Colonic mucosa (tissue), 4 donors: ENCODE results near the gene PDE4A. TPM values are rescaled to one million over a fixed set of nuclear protein-coding genes. Genes with fewer than 3 reads are reported as not detected.
"Not testable (repeated sequence)": the region's sequence is repeated elsewhere in the genome, so short reads cannot be mapped to it uniquely, and the experiment has no call there.

Source experiments
- DNase-seq: peaks from one replicate; pipeline ENCODE4 v3.0.0-alpha.2; 2020
- H3K27ac ChIP-seq: fragments of 200-600 bp; one replicate; pipeline ENCODE4 v1.8.0; 2021
- H3K27me3 ChIP-seq: fragments of 200-600 bp; one replicate; pipeline ENCODE4 v1.8.0; 2021
- H3K36me3 ChIP-seq: fragments of 200-600 bp; one replicate; pipeline ENCODE4 v1.8.0; 2021
- H3K4me1 ChIP-seq: fragments of 200-600 bp; one replicate; pipeline ENCODE4 v1.8.0; 2021; ENCODE audit warnings: mild to moderate bottlenecking
- H3K4me3 ChIP-seq: fragments of 200-600 bp; one replicate; pipeline ENCODE4 v1.8.0; 2021
- H3K9ac ChIP-seq, 2 donors: one replicate each; pipeline ENCODE4 v1.7.0; 2013; ENCODE audit warnings: control low read depth in 2 of 2, low read depth in 2 of 2, low read length in 2 of 2
- H3K9me3 ChIP-seq: fragments of 200-600 bp; one replicate; pipeline ENCODE4 v1.8.0; 2021
- intact Hi-C: fragments of 100-400 bp; cut with DNase I; formaldehyde crosslinking; loops from one replicate; pipeline ENCODE4 v1.14.1; 2022
- total RNA-seq, 2 donors: library from RNA; stranded (reverse); fragmentation: NEBNext Ultra II Directional in 1 of 2; extraction: Animal tissue kit (Norgen Biotek cat#: 25700) in 1 of 2; gene quantifications; one replicate each; pipeline ENCODE4 v1.2.1, GENCODE V29; 2021
- TF ChIP-seq, protein P1 (sequence below): fragments of 200-600 bp; IDR thresholded peaks from one replicate; pipeline ENCODE4 v1.8.0; 2022; ENCODE audit warnings: antibody characterized with exemption, mild to moderate bottlenecking
- donor health status: healthy.
- donor health status: DM: no; HTN: no; CAD: no.
- donor health status: DM: no; HTN: no; CAD: no.

PDE4A gene
- 10 to 100 TPM in 1 of 2 donors, 1 to 10 TPM in 1; 8.6 to 13.8 TPM for total RNA-seq

DNA sequence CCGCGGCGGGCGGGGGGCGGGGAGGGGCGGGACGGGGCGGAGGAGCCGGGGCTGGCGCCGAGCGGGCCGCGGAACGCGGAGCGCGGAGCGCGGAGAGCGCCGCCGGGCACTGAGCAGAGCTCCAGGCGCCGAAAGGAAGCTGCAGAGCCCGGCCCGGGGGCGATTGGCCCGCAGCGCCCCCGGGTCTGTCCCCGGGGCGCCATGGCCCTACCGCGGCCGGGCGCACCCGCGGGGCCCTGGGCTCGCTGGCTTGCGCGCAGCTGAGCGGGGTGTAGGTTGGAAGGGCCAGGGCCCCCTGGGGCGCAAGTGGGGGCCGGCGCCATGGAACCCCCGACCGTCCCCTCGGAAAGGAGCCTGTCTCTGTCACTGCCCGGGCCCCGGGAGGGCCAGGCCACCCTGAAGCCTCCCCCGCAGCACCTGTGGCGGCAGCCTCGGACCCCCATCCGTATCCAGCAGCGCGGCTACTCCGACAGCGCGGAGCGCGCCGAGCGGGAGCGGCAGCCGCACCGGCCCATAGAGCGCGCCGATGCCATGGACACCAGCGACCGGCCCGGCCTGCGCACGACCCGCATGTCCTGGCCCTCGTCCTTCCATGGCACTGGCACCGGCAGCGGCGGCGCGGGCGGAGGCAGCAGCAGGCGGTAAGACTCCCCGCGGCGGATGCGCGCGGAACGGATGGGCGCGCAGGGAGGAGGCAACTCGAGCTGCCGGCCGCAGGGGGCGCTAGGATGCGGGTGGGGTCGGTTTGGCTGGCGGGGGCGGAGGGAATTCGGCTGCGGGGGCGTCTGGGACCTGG lies at the start of gene PDE4A:
PDE4A (plus strand) TSS at position 95 of the 796 bp plus-strand sequence; CDS start at position 322, 227 bp downstream.
- intact Hi-C loops: no loop called here
- H3K4me1 ChIP-seq: peaks cover 18% of the 10 kb centered on the region
- no peaks in the 10 kb centered on the region for H3K9me3 ChIP-seq
- no peak for DNase-seq
- TF ChIP-seq, protein P1, sequence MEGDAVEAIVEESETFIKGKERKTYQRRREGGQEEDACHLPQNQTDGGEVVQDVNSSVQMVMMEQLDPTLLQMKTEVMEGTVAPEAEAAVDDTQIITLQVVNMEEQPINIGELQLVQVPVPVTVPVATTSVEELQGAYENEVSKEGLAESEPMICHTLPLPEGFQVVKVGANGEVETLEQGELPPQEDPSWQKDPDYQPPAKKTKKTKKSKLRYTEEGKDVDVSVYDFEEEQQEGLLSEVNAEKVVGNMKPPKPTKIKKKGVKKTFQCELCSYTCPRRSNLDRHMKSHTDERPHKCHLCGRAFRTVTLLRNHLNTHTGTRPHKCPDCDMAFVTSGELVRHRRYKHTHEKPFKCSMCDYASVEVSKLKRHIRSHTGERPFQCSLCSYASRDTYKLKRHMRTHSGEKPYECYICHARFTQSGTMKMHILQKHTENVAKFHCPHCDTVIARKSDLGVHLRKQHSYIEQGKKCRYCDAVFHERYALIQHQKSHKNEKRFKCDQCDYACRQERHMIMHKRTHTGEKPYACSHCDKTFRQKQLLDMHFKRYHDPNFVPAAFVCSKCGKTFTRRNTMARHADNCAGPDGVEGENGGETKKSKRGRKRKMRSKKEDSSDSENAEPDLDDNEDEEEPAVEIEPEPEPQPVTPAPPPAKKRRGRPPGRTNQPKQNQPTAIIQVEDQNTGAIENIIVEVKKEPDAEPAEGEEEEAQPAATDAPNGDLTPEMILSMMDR: no peak
- no peaks in the 10 kb centered on the region for H3K36me3 ChIP-seq
- H3K9ac ChIP-seq: peak within 1 kb of the TSS in 1 of 2 donors; percentile 41
- H3K27ac ChIP-seq: no peak within 1 kb of the TSS
- peak within 1 kb of the TSS; percentile 15 for H3K4me3 ChIP-seq
- peaks cover 58% of the 10 kb centered on the region for H3K27me3 ChIP-seq

DNA sequence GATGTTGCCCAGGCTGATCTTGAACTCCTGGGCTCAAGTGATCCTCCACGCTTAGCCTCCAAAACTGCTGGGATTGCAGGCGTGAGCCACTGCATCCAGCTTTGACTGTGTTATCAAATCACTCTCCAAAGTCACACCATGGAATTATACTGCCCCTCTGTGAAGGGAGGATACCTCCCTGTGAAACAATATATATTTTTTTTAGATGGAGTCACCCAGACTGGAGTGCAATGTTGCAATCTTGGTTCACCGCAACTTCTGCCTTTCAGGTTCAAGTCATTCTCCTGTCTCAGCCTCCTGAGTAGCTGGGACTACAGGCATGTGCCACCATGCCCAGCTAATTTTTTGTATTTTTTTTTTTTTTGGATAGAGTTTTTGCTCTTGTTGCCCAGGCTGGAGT lies 47.6 kb upstream of the PDE4A start:
- no peak for DNase-seq
- Histone ChIP-seq H3K9me3 (no peaks in the 10 kb centered on the region), H3K9ac (no peak overlapping the region), H3K36me3 (peaks cover 5% of the 10 kb centered on the region), H3K4me3 (no peak overlapping the region), H3K27ac (no peak overlapping the region), H3K27me3 (no peaks in the 10 kb centered on the region), H3K4me1 (no peaks in the 10 kb centered on the region)
- intact Hi-C loops: no loop called here
- TF ChIP-seq, protein P1: no peak

DNA sequence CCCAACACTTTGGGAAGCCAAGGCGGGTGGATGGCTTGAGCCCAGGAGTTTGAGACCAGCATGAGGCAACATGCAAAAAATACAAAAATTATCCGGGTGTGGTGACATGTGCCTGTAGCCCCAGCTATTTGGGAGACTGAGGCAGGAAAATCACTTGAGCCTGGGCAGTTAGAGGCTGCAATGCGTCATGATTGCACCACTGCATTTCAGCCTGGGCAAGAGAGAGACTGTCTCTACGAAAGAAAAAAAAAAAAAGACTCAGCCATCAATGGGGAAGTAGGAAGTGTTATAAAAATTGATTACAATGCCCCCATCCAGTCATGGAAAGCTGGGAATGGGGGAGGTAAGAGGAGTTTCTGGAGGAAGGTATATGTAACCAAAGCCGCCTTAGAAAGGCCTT lies 45.4 kb upstream of the PDE4A start:
- H3K36me3 ChIP-seq: peaks cover 5% of the 10 kb centered on the region
- intact Hi-C loops: no loop called here
- TF ChIP-seq, protein P1: no peak

GRCh38 chr19:10377140-10377640 lies 43.1 kb upstream of the PDE4A start:
- H3K36me3 ChIP-seq, DNase-seq, H3K9ac ChIP-seq, intact Hi-C loops, H3K27me3 ChIP-seq, H3K27ac ChIP-seq, H3K9me3 ChIP-seq, H3K4me1 ChIP-seq, H3K4me3 ChIP-seq: not testable (repeated sequence)

More for the DNA sequence above, 45.4 kb upstream of the PDE4A start:
- Histone ChIP-seq H3K4me1 (peaks cover 8% of the 10 kb centered on the region), H3K27ac (no peak overlapping the region), H3K4me3 (no peak overlapping the region), H3K9ac (no peak overlapping the region), H3K9me3 (no peaks in the 10 kb centered on the region), H3K27me3 (no peaks in the 10 kb centered on the region)
- no peak for DNase-seq

- peaks cover 8% of the 10 kb centered on the region for H3K4me1 ChIP-seq
- no peak overlapping the region for H3K27ac ChIP-seq
- H3K4me3 ChIP-seq: no peak overlapping the region
- no peaks in the 10 kb centered on the region for H3K9me3 ChIP-seq
- H3K27me3 ChIP-seq: no peaks in the 10 kb centered on the region
- intact Hi-C loops: no loop called here
- H3K9ac ChIP-seq: no peak overlapping the region
- TF ChIP-seq, protein P1: no peak
- DNase-seq: no peak
- H3K36me3 ChIP-seq: peaks cover 5% of the 10 kb centered on the region
These were observed 42.2 kb upstream of the PDE4A start for GRCh38 chr19:10378124-10378523.

DNA sequence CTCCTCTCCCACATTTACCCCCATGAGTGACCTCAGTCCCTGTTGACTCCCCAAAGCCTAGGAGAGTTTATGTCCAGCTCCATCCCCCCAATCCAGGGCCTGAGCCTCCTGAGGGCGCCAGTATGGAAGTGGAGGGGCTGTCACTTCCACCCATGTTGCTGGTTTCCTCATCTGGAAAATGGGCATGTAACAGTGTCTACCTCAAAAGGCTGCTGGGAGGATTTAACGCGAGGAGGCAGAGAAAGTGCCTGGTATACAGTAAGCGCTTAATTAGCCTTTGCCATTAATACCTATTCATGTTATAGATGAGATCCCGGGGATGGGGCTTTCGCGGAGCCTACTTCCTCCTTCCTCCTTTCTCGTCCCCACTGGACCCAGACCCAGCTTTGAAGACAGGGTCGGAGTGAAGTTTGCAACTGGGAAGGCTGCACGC lies 40.4 kb upstream of the PDE4A start:
- TF ChIP-seq, protein P1: no peak
- Histone ChIP-seq H3K9ac (peak overlapping the region; percentile 98 to 99), H3K27me3 (no peaks in the 10 kb centered on the region), H3K9me3 (no peaks in the 10 kb centered on the region), H3K36me3 (peaks cover 5% of the 10 kb centered on the region), H3K27ac (peak overlapping the region; percentile 69), H3K4me1 (peaks cover 8% of the 10 kb centered on the region), H3K4me3 (peak overlapping the region; percentile 91)
- DNase-seq: no peak
- intact Hi-C loops: loop anchor here (5.0 kb wide), 1 partner anchor 43 kb away; the partner anchor contains the start of gene ICAM3
